HFF-Myc (cell line): ENCODE measurements around the gene KRT80.

Experiments used
- DNase-seq: peaks from one replicate; pipeline ENCODE4 v3.0.0-alpha.2; 2011; ENCODE audit warnings: low read depth; ENCODE audit errors: extremely low read depth
- H3K4me3 ChIP-seq: replicated peaks from 2 replicates; pipeline ENCODE4 v1.5.1; 2011; ENCODE audit warnings: low read depth, mild to moderate bottlenecking, control low read depth, low read length
- TF ChIP-seq, protein P1 (sequence below): IDR thresholded peaks from 2 replicates; pipeline ENCODE4 v1.5.1; 2012; ENCODE audit warnings: mild to moderate bottlenecking, low read depth, low read length, control low read depth; ENCODE audit errors: missing control alignments

KRT80 gene

GRCh38 chr12:52147367-52147963 is 44.3 kb downstream of the KRT80 start:
- TF ChIP-seq, protein P1, sequence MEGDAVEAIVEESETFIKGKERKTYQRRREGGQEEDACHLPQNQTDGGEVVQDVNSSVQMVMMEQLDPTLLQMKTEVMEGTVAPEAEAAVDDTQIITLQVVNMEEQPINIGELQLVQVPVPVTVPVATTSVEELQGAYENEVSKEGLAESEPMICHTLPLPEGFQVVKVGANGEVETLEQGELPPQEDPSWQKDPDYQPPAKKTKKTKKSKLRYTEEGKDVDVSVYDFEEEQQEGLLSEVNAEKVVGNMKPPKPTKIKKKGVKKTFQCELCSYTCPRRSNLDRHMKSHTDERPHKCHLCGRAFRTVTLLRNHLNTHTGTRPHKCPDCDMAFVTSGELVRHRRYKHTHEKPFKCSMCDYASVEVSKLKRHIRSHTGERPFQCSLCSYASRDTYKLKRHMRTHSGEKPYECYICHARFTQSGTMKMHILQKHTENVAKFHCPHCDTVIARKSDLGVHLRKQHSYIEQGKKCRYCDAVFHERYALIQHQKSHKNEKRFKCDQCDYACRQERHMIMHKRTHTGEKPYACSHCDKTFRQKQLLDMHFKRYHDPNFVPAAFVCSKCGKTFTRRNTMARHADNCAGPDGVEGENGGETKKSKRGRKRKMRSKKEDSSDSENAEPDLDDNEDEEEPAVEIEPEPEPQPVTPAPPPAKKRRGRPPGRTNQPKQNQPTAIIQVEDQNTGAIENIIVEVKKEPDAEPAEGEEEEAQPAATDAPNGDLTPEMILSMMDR: no peak
- peak; percentile 88 for DNase-seq
- H3K4me3 ChIP-seq: no peak overlapping the region

DNA sequence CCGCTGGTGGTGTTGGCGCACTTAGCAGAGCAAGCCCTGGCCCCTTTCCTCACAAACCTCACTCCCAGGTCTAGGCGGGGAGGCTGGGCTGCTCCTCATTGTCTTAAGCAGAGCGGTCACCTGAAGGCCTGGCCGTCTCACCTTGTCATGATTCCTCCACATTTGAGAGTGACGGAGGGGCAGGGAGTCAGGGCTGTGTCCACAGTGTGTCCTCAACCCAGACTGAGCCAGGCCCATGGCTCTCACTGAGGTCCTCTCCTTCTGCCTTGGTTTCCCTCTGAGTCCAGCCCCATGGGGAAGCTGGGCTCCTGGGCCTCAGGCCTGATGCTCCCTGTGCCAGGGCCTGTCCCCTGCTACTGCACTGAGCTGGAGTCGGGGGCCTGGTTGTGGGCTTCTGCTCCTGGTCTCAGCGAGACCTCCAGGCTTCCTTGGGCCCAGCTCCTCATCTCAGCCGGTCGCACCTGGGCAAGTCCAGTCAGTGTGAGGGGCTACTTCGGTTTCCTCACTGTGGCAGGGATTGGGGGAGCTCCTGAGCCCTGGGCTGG is 44.9 kb downstream of the KRT80 start:
- H3K4me3 ChIP-seq: no peak overlapping the region
- no peak for DNase-seq
- TF ChIP-seq, protein P1: no peak

DNA sequence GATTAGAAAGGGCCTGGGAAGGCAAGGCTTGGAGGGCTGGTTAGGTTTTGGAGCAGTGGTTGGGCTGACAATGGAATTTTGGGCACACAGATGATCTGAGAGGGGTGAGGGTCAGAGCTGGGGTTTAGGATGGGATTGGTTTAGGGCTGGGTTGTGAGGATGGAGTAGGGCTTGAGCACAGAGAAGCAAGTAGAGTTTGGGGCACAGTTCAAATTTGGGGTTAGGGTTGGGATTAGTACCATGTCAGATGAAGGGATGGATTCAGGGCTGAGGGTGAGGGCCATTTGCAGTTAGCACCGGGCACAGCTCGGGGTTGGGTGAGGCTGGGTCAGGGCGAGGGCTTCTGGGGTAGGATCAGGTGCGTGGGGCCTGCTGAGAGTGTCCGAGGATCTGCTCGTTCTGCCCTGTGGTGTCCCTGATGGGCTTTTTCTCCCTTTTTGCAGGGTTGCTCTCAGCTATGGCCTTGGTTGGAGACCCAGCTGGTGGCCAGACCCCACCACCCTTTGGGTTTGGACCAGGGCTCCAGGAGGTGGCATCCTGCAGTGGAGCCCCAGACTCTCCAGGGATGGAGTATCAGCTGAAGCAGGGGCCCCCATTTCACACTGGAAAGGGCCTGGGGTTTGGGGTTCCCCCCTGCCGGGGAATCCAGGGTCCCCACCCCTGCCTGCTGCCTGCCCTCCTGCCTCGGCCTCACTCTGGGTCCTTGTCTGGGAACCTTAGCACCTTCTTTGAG is 45.6 kb downstream of the KRT80 start:
- TF ChIP-seq, protein P1: no peak
- no peak overlapping the region for H3K4me3 ChIP-seq
- no peak for DNase-seq

GRCh38 chr12:52145228-52146088 is 46.4 kb downstream of the KRT80 start:
- DNase-seq: no peak
- TF ChIP-seq, protein P1: no peak
- H3K4me3 ChIP-seq: no peak overlapping the region

- no peak overlapping the region for H3K4me3 ChIP-seq
- no peak for DNase-seq
- TF ChIP-seq, protein P1: no peak
Observed at GRCh38 chr12:52144512-52145227, 47.1 kb downstream of the KRT80 start.

DNA sequence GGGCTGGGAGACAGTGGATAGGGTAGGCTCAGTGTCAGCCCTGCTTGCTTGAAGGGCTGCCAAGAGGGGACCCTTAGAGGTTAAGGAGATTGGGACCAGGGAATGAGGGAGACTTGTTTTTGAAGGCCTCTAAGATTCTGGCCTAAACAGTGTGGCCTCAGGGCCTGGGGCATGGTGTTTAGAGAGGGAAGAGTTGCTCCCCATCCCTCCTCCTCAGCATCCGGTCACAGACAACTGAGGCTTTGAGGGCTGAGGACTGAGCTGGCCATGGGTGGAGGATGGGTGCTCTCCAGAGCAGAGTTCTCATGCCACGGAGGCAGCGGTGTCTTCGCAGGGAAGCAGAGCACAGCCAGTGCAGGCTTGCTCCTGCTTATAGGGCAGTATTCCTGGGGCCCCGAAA is 49.4 kb downstream of the KRT80 start:
- no peak overlapping the region for H3K4me3 ChIP-seq
- no peak for DNase-seq
- TF ChIP-seq, protein P1: no peak
